Measurements from ENCODE around the gene CDC42EP3.

CDC42EP3 gene

DNA sequence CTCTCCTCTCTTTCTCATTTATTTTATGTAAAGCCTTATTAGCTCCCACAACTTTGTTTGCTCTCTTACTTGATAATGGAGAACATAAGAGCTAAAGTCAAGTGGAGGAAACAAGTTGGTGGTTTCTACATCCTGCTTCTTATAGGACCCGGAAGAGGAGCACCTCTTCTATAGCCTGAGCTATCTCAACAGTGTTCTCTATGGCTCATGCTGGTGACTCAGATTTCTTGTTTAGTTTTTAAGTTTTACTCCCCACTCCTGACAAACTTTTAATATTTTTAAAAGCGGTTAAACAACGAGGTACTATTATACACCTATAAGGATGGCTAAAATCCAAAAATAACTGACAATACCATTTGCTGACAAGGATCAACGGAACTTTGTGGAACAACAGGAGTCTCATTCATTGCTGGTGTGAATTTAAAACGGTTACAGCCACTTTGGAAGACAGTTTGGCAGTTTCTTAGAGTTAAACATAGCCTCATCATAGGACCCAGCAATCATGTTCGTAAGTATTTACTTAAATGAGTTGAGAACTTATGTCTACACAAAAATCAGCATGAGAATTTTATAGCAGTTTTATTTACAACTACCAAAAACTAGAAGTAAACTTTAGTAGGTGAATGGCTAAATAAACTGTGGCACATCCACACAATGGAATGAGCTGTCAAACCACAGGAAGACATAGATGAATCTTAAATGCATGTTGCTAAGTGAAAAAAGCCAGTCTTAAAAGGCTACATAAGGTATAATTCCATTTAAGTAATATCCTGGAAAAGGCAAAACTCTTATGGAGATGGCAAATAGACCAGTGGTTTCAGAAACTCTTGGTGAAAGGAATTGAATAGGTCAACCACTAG, 12.7 kb upstream of the CDC42EP3 start:
- no peak for DNase-seq (ENCODE audit: low read depth, low spot score)

DNA sequence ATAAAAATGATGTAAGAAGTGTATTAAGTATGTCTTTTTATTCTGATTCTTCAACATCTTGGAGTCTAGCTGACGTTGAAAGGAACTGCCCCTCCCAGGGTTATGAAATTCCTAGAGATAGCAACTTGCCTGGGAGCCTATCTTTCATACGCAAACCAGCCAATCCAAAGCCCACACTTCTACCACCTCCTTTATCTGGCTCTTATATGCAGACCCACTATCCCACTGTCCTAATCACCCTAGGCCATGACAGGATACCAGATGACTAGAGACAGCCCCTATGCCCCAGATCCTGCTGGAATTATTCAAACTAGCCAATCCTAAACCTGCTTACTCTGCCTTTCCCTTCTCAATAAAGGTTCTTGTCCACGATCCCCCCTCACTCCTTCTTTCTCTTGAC, 11.8 kb upstream of the CDC42EP3 start:
- DNase-seq (ENCODE audit: low read depth, low spot score) = no peak

DNA sequence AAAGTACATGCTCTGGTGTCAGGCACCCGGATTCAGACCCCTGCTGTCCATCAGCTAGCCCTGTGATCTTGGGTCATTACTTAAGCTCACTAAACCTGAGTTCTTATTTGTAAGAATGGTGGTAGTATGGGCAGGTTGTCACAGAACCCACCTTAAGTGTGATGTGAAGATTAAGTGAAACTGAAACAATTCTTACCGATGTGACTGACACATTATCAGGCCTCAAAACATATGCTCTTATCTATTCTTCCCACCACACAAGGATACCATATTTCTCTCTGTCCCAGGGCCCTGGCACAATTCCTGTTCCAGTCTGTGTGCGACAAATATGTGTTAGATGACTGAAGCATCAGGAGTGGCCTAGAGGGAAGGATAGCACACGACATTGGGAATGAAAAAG, 11.0 kb upstream of the CDC42EP3 start:
- no peak for DNase-seq (ENCODE audit: low read depth, low spot score)

DNA sequence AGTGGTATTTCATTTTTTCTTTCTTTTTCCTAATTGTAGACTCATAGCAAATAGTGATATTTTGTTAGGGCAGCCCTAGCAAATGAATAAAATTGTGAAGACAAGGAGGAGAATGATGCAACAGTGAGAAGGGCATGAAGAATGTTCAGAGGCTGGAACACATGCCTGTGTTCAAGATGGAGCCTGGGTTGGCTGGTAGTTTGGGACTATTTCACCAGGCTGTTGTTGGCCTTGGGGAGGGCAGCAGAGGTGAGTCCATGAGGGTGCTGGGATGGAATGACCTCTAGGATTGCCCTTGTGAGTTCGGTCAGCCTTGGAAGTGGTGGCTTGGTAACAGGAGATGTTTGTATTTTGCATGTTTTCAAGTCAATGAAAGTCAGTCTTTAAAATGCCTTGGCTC, 10.1 kb upstream of the CDC42EP3 start:
- DNase-seq (ENCODE audit: low read depth, low spot score) = no peak

DNA sequence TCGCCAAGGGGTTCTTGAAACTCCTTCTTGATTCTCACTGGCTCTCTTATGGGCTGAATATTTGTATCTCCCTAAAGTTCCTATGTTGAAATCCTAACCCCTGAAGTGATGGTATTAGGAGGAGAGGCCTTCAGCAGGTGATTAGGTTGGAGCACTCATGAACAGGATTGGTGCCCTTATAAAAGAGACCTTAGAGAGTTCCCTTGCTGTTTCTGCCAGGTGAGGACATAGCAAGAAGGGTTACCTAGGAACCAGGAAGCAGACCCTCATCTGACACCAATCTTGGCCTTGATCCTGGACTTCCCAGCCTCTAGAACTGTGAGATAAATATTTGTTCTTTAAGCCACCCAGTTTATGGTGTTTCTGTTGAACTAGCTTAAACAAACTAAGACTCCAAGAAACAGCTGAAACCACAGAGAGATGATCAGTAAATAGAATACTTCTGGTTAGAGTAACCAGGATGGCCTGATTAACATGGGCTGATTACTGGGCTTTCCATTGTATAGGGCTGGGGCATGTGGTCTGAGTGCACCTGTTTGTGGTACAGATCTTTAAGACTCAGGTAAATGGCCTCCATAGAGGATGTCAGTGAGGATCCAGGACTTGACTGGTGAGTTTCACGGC, 7.7 kb upstream of the CDC42EP3 start:
- DNase-seq (ENCODE audit: low read depth, low spot score) = no peak

DNA sequence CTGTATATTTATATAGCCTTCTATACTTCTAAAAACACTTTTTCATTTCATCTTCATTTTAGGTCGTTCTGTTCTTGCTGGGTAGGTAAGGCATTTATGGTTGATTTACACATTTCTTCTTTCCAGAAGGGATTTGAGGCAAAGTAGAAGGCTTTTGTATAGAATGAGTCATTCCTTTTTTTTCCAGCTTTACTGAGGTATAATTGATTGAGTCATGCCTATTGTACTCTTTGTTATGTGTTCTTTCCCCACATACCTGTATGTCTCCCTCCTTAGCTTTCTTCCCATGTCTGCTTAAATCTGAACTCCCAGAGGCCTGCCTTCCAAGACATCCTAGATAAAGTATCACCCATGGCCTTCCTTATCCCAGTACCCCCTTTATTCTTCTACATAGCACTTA, 4.8 kb upstream of the CDC42EP3 start:
- DNase-seq (ENCODE audit: low read depth, low spot score) = peak; percentile 52

DNA sequence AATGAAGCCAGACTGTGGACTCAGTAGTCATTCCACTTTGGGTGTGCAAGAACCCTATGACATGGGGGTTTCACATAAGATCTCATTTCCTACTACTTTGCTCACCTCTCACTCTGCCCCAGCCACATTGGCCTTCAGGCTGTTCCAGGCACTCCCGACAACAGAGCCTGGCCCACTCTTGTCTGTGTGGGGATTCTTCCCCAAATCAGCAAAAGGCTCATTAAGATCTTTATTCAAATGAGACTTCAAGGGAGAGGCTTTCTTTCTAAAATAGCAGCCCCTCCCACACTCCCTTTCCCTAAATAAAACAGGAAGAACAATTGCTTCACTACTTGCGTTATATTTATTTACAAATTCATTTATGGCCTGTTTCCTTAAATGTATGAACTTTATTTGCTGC, 3.5 kb upstream of the CDC42EP3 start:
- no peak for DNase-seq (ENCODE audit: low read depth, low spot score)

DNA sequence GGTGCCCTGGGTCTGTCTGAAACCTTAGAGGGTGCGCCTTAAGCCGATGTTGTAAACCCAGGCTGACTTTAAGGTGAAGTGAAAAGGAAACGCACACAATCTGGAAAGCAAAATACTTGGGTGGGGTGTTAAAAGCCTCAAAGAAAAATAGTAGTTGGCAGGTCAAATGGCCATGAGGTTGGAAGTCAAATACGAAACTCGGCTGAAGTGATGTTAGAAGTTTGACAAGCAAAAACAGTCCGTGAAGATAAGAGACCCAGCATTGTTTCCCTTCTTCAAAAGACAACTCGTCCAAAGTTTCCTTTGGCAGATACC, 1.4 kb upstream of the CDC42EP3 start:
- no peak for DNase-seq (ENCODE audit: low read depth, low spot score)

DNA sequence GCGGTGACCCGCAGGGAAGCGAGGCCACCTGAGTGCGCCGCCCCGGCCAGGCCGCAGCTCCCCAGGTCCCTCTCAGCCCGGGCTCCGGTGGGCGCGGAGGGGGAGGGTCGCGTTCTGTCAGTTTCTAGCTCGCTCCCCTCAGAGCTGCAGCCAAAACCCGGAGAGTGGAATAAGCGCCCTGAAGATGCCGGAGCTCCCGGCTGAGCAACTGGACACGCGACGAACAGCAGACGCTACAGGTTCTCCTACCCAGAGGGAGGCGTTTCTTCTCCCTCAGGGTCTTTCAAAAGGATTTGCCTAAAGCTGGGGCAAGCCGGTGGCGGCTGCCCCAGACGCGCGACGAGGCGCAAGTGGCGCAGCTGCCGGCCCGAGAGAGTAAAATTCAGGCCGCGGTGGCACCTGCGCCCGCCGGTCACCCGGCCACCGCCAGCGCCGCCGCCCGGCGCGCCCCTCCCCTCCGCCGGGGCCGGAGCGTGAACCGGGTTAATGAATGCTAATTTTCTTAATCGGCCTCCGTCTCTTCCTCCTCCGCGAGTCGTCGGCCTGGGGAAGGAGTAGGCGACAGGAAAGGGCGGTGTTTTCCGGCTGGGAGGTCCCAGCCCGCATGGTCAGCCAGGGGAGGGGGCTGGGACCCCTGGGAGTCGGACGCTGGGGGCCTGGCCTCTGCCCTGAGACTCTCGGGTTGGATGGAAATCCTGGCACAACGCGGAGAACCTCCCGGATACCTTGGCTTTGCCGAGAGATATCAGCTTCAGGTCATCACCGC, 845 bp upstream of the CDC42EP3 start:
- DNase-seq (ENCODE audit: low read depth, low spot score) = peak; percentile 91

DNA sequence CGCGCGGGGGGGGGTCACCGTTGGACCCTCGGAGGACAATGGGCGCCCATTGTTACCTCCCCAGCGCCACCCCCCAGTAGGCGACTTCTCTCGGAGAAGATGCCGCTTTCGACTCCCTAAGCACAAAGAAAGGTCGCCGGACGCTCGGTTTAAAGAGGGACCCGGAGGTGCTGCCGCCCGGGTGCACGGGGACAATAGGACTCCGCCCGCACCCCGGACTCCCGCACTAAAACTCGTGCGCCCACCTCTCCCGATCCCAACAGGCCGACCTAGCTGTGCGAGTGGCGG, 318 bp upstream of the CDC42EP3 start:
- DNase-seq (ENCODE audit: low read depth, low spot score) = no peak

DNA sequence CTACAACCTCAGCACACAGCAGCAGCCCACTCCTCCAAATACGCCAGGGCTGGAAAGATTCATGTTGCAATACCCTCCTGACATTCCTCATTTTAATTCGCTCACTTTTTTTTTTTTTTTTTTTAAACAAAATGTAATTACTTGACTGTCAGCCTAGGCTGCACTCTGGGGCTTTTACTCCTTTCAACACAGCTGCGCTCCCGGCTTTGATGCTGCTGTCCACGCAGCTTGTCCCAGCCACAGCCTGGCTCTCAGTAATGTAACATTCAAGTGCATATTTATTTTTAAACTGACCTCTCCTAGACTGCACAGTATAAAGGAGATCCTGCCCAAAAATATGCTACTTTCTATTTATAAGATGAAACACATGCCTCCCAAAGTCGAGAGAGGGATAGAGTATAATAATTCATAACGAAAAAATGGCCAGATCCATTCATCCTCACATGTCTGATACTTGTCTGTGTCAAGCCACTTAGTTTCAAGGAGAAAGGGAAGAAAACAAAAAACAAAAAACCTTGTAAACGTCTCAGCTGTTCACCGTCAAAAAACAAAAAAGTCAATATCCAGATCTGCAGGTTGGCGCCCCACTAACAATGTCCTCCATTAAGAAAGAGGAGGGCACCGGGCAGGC, 949 bp downstream of the CDC42EP3 start:
- no peak for DNase-seq (ENCODE audit: low read depth, low spot score)

DNA sequence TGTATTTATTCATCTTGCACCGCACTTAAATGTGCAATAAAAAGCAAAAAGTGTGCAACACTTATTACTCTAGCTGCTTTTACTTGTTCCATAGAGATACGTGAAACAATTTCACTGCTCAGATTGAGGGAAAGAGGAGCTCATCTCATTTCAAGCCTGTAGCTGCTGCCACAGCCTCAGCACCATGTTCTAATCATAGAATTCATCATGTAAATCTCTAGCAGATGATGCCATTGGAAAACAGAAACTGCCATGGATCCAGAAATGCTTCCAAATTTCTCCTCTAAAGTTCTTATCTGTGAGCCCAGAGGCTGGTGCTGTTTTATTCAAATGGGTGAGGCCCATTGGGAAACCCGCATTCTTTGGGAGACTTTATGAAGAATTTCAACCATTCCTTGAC, 2.0 kb downstream of the CDC42EP3 start:
- no peak for DNase-seq (ENCODE audit: low read depth, low spot score)

DNA sequence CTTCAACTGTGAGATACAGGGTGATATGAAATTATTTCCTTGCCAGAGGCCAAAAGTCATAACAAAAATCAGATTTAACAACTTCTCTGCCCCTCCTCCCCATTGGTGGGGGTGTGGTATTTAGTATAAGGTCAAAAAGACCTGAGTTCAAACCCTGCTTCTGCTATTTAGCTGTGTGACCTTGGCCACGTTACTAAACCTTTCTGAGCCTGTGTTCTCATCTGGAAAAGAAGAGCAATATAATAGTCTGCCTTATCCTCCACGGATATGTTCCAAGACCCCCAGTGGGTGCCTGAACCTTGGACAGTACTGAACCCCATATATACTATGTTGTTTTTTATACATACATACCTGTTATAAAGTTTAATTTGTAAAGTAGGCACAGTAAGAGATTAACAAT, 3.7 kb downstream of the CDC42EP3 start:
- DNase-seq (ENCODE audit: low read depth, low spot score) = no peak

DNA sequence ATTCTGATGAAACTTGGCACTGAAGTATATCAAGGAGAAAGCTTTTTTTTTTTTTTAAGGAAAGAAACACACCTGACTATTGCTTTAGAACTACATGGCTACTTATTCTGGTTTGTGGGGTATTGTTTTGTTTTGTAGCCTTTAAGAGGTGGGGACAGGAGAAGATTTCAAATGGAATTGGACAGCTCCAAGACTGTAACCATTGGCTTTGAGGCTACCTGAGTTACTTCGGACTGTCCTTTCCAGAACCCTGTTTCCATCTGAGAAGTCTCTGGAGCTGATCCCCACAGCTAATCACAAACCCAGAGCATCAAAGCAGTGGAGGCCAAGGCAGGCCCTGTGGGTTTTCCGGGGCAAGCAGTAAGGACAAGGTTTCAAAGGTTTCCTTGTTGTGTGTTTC, 4.7 kb downstream of the CDC42EP3 start:
- no peak for DNase-seq (ENCODE audit: low read depth, low spot score)

DNA sequence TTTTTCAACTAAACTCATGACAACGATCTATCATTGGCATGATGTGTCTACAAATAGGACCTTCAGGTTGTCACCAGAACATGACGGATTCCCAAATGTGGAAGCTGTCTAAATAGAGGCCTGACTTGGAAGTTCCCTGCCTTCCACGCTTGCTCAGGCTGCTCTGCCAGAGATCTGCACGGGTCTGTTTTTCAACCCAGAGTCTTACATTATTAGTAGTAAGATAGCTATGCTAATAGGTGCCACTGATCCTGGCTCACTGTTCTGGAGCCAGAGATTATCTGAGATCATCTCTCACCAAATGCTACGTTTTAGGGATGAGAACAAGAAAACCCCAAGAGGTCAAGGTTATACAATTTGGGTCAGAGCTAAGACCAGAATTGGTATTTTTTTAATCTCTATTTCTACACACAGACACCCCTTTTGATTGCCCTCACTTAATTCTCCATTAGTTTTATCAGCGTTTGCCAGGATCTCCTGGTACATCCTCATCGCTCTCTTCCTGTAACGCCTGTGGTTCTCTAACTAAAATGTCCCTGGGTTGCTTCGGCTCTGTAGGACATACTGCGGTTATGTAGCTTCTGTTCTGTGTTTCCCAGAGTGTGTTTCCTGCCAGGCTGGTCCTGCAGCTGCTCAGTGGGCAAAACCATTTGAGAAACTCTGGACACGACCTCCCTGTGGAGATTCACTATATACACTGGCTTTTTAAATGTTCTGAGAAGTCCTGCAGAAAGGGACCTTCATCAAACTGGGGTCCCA, 5.7 kb downstream of the CDC42EP3 start:
- no peak for DNase-seq (ENCODE audit: low read depth, low spot score)

DNA sequence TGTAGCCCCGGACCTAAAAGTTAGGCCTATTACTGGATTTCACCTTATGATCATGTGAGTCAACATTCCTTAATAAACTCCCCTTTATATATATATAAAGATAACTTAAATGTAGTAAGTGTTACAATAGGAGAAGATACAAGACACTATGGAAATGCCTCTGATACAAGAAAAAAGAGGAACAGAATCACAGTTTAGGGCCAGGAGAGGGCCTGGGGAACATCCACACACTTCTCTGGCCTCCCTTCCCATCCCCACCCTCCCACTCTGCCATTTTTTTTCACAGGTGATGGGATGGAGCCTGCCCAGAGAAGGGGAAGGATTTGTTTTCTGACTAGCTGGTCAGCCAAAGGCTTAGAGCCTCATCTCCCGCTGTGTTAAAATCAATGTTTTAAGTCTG, 6.4 kb downstream of the CDC42EP3 start:
- no peak for DNase-seq (ENCODE audit: low read depth, low spot score)

DNA sequence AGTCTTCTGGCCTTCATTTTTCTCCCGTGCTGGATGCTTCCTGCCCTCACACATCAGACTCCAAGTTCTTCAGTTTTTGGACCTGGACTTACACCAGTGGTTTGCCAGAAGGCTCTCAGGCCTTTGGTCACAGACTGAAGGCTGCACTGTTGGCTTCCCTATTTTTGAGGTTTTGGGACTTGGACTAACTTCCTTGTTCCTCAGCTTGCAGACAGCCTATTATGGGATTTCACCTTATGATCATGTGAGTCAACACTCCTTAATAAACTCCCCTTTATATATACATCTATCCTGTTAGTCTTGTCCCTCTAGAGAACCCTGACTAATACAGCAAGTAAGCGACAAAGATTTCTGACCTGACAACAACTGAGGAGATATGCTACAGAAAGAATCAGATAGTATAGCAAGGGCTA, 7.2 kb downstream of the CDC42EP3 start:
- no peak for DNase-seq (ENCODE audit: low read depth, low spot score)

DNA sequence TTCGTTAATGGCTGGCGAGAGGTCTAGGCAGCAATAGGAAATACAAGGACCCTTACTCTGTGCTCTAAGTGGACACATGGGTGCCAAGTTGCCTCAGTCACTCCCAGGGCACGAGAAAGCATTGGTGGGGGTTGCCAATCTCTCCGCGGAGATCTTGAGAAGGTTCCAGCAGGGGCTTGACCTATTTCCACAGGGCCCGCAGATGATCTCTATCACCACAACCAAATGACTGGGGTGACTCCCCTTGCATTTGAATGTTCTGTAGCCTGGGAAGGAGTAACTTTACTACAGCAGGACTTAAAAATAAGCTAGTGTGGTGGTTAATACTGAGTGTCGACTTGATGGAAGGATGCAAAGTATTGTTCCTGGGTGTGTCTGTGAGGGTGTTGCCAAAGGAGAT, 8.1 kb downstream of the CDC42EP3 start:
- DNase-seq (ENCODE audit: low read depth, low spot score) = no peak

DNA sequence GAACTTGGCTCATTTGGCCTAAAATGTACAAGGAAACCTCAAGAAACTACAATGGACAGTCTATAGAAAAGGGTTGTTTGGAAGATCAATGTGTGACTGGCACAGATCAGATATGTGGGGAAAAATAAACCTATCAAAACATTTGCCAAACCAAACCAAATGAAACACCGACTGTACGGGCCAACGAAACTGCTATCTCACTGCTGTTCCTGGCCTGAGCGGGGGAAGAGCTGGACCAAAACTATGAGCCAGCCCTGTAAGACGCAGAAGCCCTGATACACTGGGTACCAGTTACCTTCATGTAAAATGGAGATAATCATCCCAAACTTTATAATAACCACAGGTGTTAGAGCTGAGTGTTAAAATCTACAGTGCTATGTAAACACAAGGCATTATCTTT, 11.7 kb downstream of the CDC42EP3 start:
- DNase-seq (ENCODE audit: low read depth, low spot score) = no peak

DNA sequence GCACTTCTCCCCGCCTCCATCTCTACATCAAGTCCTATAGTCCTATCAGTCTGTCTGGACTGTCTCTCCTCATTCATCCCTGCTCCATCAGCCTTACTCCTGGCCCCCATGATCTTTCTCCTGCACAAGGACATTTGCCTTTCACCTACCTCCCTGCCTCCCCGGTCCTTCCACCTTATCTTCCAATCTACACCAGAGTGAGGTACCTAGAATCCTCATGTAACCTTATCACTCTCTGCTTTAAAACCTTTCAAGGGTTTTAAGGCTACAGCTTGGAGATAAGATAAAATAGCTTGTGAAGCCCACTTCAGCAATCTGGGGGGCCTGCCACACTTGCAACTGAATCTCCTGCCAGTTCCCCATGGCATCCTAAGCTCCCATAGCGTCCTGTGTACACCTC, 12.8 kb downstream of the CDC42EP3 start:
- no peak for DNase-seq (ENCODE audit: low read depth, low spot score)

DNA sequence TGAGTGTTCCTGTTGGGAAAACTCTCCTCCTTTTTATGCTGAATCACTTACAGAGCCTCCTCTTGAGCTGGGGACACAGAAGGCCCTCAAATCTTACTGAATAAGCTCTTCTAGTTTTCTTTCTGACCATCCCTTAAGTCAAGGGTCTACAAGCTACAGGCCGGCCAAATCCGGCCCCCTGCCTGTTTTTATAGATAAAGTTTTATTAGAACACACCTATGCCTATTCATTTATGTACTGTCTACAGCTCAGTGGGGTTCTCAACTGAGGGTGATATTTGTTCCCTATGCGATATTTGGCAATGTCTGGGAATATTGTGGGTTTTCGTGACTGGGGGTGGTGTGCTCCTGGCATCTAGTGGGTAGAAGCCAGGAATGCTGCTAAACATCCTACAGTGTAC, 14.0 kb downstream of the CDC42EP3 start:
- no peak for DNase-seq (ENCODE audit: low read depth, low spot score)
